Stomach (tissue), 9 donors: Measurements from ENCODE around the gene AGL. TPM values are rescaled to one million over a fixed set of nuclear protein-coding genes. Genes with fewer than 3 reads are reported as not detected.

Experiments used
- DNase-seq, 2 donors: peaks; one replicate each; pipeline versions ENCODE4 v3.0.0 to v3.0.0-alpha.2; 2013 to 2019
- H3K27ac ChIP-seq, 5 donors: fragments of 200-600 bp in 4 of 5; sonication (generic) in 4 of 5; one replicate each; pipeline ENCODE4 v1.5.1; 2013 to 2019; ENCODE audit warnings: mild to moderate bottlenecking in 1 of 5, moderate library complexity in 1 of 5
- H3K27me3 ChIP-seq, 3 donors: fragments of 200-600 bp; sonication (generic); one replicate each; pipeline ENCODE4 v1.5.1; 2017 to 2019; ENCODE audit warnings: mixed run types in 1 of 3
- H3K36me3 ChIP-seq, 4 donors: fragments of 200-600 bp; sonication (generic); 1 replicate in 3 of 4; 2 replicates in 1 of 4; pipeline ENCODE4 v1.5.1; 2016 to 2019
- H3K4me1 ChIP-seq, 4 donors: fragments of 200-600 bp; sonication (generic); one replicate each; pipeline ENCODE4 v1.5.1; 2016 to 2019
- H3K4me3 ChIP-seq, 4 donors: fragments of 200-600 bp; sonication (generic) in 3 of 4; one replicate each; pipeline ENCODE4 v1.5.1; 2016 to 2019; ENCODE audit warnings: mild to moderate bottlenecking in 1 of 4
- H3K9me3 ChIP-seq, 4 donors: fragments of 200-600 bp; sonication (generic); one replicate each; pipeline ENCODE4 v1.5.1; 2016 to 2019
- EP300 ChIP-seq: sonication (generic); formaldehyde crosslinking; IDR thresholded peaks from one replicate; pipeline ENCODE4 v1.6.1; 2017; ENCODE audit warnings: antibody characterized with exemption
- POLR2A ChIP-seq, 4 donors: fragments of 450-650 bp; IDR thresholded peaks; one replicate each; pipeline ENCODE4 v1.6.1; 2016; ENCODE audit warnings: antibody characterized with exemption in 4 of 4, control low read depth in 2 of 4, mild to moderate bottlenecking in 1 of 4, moderate library complexity in 1 of 4
- POLR2AphosphoS5 ChIP-seq, 3 donors: sonication (generic); formaldehyde crosslinking; IDR thresholded peaks; one replicate each; pipeline ENCODE4 v1.6.1; 2016; ENCODE audit warnings: antibody characterized with exemption in 3 of 3
- WGBS, 5 donors: extraction: QIAGEN DNeasy Blood & Tissue Kit in 3 of 5; methylation state at CpG; one replicate each; pipeline versions ENCODE4 v1.1.5 to v1.1.7; 2013 to 2018; 5-methylcytosine and 5-hydroxymethylcytosine counted together
- intact Hi-C: fragments of 100-400 bp; cut with DNase I; formaldehyde crosslinking; loops from one replicate; pipeline ENCODE4 v1.15.1; 2023; ENCODE audit warnings: low total_unique reads
- polyA plus RNA-seq, 3 donors: library from polyadenylated mRNA; stranded (reverse); fragments of 200-250 nt; gene quantifications; one replicate each; pipeline ENCODE4 v1.2.3, GENCODE V29; 2013
- total RNA-seq, 5 donors: library from RNA; depleted of rRNA; stranded (reverse); fragments of >200 nt; gene quantifications; one replicate each; pipeline versions ENCODE4 v1.1.0 to v1.2.3, GENCODE V29; 2014 to 2016
- TF ChIP-seq, protein P1 (sequence below), 7 experiments: fragments of 450-650 bp in 4 of 7; fragments of 200-600 bp in 3 of 7; sonication (generic) in 3 of 7; IDR thresholded peaks; one replicate each; pipeline ENCODE4 v1.5.1; 2016 to 2019; ENCODE audit warnings: antibody characterized with exemption in 7 of 7, control low read depth in 2 of 7, mild to moderate bottlenecking in 1 of 7
- donor health status: healthy with polysubstance abuse.
- donor health status: Bipolar disorder and iron deficiency.
- donor health status: healthy.

AGL gene
- total and polyA plus RNA-seq, 8 donors: 4.3 to 107 (median 16.1) TPM

GRCh38 chr1:99849413-99849743 lies 783 bp upstream of the AGL start:
- H3K27ac ChIP-seq: peak overlapping the region; percentile 87 to 94 (median 92)
- no peaks in the 10 kb centered on the region for H3K9me3 ChIP-seq
- H3K27me3 ChIP-seq: no peaks in the 10 kb centered on the region
- peak overlapping the region; percentile 68 to 85 (median 80) for H3K4me3 ChIP-seq
- WGBS, 5 donors: 29 to 37% (median 32%) methylated on average over 6 of the region's 6 CpGs
- TF ChIP-seq, protein P1, sequence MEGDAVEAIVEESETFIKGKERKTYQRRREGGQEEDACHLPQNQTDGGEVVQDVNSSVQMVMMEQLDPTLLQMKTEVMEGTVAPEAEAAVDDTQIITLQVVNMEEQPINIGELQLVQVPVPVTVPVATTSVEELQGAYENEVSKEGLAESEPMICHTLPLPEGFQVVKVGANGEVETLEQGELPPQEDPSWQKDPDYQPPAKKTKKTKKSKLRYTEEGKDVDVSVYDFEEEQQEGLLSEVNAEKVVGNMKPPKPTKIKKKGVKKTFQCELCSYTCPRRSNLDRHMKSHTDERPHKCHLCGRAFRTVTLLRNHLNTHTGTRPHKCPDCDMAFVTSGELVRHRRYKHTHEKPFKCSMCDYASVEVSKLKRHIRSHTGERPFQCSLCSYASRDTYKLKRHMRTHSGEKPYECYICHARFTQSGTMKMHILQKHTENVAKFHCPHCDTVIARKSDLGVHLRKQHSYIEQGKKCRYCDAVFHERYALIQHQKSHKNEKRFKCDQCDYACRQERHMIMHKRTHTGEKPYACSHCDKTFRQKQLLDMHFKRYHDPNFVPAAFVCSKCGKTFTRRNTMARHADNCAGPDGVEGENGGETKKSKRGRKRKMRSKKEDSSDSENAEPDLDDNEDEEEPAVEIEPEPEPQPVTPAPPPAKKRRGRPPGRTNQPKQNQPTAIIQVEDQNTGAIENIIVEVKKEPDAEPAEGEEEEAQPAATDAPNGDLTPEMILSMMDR (IDR thresholded peaks at IDR 0.05): no peak
- TF ChIP-seq EP300: no peak
- TF ChIP-seq POLR2A (IDR thresholded peaks at IDR 0.05): no peak
- no peak for TF ChIP-seq POLR2AphosphoS5 (IDR thresholded peaks at IDR 0.05)
- H3K36me3 ChIP-seq: peaks cover 0 to 15% (median 10%) of the 10 kb centered on the region in 4 donors
- peaks cover 0 to 34% (median 23%) of the 10 kb centered on the region in 4 donors for H3K4me1 ChIP-seq
- intact Hi-C loops: no loop called here
- DNase-seq: no peak

- 3 to 6% (median 5%) methylated on average over 15 of the region's 15 CpGs for WGBS, 5 donors
- TF ChIP-seq POLR2A (IDR thresholded peaks at IDR 0.05) (no peak), EP300 (no peak)
- peaks cover 0 to 34% (median 23%) of the 10 kb centered on the region in 4 donors for H3K4me1 ChIP-seq
- H3K27ac ChIP-seq: peak overlapping the region; percentile 87 to 94 (median 92)
- peaks cover 0 to 26% (median 19%) of the 10 kb centered on the region in 4 donors for H3K36me3 ChIP-seq
- no peak for DNase-seq
- no peaks in the 10 kb centered on the region for H3K27me3 ChIP-seq
- intact Hi-C loops: no loop called here
- no peaks in the 10 kb centered on the region for H3K9me3 ChIP-seq
- H3K4me3 ChIP-seq: peak overlapping the region; percentile 68 to 85 (median 80)
These were observed 514 bp downstream of the AGL start for GRCh38 chr1:99850459-99851291.

DNA sequence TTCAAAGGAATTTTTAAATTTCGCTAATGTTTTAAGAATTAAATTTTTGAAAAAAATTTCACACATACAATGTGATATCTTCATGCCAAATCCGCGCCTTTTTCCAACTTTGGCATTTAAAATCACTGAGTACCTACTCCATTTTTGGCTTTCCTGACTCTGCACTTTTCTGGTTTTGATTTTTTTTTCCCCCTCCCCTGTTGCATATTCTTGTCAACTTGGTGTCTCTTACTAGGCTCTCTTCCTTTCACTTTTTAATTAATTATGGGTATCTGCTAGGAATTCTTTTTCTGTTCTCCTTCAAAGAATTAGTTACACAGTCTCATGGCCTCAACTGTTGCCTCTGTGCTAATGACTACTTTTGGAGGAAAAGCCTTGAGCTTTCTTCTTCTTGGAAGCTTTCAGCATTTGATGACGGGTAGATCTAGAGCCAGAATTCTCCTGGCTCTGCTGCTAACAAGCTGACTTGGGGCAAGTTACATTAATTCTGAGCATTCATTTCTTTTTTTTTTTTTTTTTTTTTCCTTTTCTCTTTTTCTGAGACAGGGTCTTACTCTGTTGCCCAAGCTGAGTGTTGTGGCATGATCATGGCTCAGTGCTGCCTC lies 1.8 kb downstream of the AGL start:
- intact Hi-C loops: no loop called here
- H3K27me3 ChIP-seq: no peaks in the 10 kb centered on the region
- peak in 1 of 2 donors; percentile 9 for DNase-seq
- peaks cover 0 to 34% (median 25%) of the 10 kb centered on the region in 4 donors for H3K4me1 ChIP-seq
- no peak overlapping the region for H3K27ac ChIP-seq
- no peaks in the 10 kb centered on the region for H3K9me3 ChIP-seq
- TF ChIP-seq POLR2A (IDR thresholded peaks at IDR 0.05) (no peak), POLR2AphosphoS5 (IDR thresholded peaks at IDR 0.05) (no peak), EP300 (no peak)
- TF ChIP-seq, protein P1 (IDR thresholded peaks at IDR 0.05): no peak
- H3K36me3 ChIP-seq: peaks cover 0 to 32% (median 21%) of the 10 kb centered on the region in 4 donors
- whole genome bisulfite sequencing, 5 donors: 80 to 92% (median 88%) methylated on average over 4 of the region's 4 CpGs
- H3K4me3 ChIP-seq: no peak overlapping the region

DNA sequence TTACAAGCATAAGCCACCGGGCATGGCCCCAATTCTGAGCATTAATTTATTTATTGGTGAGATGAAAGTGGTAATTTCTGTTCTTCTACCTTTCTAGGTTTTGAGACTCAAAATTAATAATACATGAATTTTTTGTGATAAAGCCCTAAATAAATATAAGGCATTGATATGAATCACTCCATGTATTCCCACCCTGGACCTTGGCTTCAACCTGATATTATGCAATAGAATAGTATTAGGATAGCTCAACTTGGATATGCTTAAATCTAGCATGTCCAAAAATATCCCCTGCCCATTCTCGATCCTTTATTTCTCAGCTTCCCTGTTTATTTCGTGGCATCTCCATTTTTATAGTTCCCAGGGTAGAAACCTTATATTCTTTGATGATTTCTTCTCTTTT lies 2.5 kb downstream of the AGL start:
- intact Hi-C loops: no loop called here
- Histone ChIP-seq H3K27ac (peak overlapping the region in 1 of 5 donors; percentile 22), H3K27me3 (no peaks in the 10 kb centered on the region), H3K4me1 (peaks cover 0 to 34% (median 25%) of the 10 kb centered on the region in 4 donors), H3K36me3 (peaks cover 0 to 36% (median 21%) of the 10 kb centered on the region in 4 donors), H3K9me3 (no peaks in the 10 kb centered on the region), H3K4me3 (no peak overlapping the region)
- no peak for TF ChIP-seq POLR2A (IDR thresholded peaks at IDR 0.05)
- no peak for TF ChIP-seq POLR2AphosphoS5 (IDR thresholded peaks at IDR 0.05)
- no peak for TF ChIP-seq EP300
- TF ChIP-seq, protein P1 (IDR thresholded peaks at IDR 0.05): no peak
- 80 to 92% (median 85%) methylated on average over 3 of the region's 3 CpGs for WGBS, 5 donors
- DNase-seq: no peak
